Fibroblast of upper back skin (primary cell): ENCODE measurements around the gene PTGER1.

Source experiments
- DNase-seq: peaks from one replicate; pipeline ENCODE4 v3.0.0-alpha.2; 2013

PTGER1 gene

DNA sequence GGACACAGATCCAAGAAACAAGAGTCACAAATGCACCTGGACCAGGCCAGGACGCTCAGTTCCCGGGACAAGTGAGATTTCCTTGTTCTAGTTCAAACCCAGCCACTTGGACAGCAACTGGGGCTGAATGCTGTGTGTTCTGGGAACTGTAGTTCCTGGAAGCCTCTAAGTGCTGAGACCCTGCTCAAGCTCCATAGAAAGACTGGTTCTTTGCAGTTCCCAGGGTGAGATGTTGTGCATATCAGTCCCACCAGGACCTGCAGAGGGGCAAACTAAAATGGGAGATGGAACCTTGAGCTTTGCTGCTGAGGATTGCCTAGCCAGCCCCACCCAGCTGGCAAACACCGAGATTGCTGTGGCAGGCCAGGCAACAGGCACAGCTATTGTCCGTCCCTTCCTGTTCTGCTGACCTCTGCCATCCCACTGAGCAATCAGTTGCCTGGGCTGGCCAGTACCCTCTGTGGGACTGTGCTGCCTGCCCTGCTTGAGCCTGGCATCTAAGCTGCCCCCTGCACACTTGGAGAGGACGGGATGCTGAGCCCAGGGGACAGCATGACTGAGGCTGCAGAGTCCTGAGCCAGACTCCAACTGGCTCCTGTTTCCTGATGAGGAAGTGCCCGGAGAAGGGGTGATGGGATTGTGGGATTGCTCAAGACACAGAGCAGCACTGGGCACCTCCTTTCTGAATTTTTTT lies 22.2 kb upstream of the PTGER1 start:
- no peak for DNase-seq

DNA sequence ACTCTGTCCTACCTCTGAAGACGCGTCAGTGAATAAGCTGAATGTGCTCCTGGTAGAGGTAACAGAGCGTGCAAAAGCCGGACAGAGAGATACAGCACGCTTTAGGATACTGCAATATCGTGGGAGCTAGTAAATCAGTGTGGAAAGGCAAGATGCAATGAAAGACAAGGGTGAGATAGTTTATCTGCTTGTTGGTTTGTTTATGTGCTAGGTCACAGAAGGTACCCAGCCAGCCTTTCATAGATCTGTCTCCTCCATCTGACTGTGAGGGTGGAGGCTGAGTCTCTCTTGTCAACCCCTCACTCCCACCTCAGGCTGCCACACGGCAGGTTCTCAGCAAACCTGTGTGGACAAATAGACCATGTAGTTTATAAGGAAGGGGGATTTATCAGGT lies 21.7 kb upstream of the PTGER1 start:
- DNase-seq = no peak

DNA sequence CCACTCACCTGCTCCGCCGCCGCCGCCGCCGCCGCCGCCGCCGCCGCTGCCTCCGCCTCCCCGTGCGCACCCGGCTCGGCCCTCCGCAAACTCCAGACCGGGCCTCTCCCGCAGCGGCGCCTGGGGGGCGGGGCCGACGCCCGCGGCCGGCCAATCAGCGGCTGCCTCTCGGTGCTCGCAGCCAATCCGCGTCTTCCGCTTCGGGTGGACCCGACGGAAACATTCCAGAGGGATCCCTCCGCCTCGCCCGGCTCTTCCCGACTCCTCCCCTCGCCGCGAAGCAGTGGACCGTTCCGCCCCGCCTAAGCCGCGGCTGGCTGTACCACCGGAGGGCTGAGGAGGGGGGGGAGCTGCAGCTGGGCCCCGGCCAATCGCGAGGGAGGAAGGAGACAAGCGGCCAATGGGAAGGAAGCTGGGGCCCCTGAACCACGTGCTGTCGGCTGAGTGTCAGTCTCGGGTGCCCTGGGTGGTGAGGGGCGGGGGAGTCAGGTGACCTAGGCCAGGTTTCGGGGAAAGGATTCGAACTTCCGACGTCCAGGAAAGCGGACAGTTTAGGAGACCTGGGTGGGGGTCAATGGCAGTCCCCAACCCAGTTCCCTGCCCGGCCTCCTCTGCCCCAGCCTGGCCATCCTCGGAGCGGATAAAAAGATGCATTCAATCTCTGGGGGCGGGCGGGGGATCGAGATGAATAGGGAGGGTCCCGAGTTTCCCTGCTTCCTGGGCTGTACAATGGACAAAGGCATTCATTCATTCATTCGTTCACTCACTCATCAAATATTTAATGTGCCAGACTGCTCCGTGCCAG lies 21.1 kb upstream of the PTGER1 start, which contains the start of gene GIPC1:
Gene GIPC1 (minus strand): TSS at position 99 of the 805 bp plus-strand sequence. CDS start 13,151 bp downstream, outside the sequence.
- DNase-seq = peak; percentile 99

DNA sequence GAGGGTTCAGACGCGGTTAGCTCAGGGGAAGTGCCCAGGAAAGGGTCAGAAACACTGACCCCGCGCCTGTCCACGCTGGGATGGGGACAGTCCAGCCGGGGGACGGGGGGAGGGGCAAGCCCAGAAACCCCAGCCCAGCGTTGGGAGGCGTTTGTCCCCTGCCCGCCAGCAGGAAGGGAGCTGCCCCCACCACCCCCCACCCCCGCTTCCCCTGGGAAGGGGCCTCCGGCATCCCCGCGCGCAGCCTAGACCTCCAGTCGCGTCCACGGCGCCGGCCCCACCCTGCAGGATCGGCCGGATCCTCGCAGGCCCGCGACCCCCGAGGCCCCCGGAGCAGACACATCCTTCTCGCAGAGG lies 20.5 kb upstream of the PTGER1 start:
- no peak for DNase-seq

DNA sequence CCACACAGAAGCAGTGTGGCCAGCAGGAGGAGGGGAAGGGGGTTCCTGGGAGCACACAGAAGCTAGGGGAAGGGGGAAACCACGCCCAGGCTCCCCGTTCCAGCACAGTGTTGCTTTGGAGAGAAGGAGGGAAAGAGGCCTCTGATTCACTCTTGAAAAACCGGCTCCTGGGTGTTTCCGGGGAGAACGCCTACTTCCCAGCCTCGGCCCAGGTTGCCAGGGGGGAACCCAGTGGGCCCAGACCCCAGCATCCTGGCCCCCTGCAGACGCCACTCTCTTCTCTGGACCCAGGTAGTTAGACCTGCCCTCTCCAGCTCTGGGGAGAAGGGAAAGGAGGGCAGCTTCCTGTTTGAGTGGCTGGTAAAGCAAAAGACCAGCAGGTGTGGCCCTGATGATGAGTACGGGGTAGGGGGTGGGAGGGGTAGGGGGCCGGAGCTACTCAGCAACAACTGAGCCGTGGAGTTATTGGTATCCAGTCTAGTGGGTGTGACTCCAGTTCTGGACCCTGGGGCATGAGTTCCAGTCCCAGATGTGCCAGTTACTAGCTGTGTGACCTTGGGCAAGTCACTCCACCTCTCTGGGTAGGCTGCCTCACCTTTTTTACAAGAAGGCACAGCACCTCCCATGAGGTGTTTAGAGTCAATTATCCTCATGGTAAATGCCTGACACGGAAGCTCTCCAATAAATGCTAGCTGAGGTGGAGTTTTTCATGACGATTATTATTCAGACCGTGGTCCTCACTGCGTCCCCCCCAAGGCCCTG lies 19.9 kb upstream of the PTGER1 start:
- no peak for DNase-seq

DNA sequence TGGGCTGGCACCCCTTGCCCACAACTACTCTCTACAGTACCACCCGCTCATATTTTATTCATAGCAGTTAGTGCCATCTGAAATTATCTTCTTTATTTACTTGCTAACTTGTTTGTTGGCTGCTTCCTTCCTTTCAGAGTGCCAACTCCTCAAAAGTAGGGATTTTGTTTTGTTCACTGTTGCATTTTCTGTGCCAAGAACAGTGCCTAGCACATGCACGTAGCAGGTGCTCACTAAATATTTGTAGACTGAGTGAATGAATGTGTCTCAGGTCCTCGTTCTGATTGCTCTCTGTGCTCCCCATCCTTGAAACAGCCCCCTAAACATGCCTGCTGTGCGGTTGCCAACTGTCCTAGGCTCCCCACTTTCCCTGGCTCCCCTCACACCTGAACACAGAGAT lies 19.3 kb upstream of the PTGER1 start:
- no peak for DNase-seq

DNA sequence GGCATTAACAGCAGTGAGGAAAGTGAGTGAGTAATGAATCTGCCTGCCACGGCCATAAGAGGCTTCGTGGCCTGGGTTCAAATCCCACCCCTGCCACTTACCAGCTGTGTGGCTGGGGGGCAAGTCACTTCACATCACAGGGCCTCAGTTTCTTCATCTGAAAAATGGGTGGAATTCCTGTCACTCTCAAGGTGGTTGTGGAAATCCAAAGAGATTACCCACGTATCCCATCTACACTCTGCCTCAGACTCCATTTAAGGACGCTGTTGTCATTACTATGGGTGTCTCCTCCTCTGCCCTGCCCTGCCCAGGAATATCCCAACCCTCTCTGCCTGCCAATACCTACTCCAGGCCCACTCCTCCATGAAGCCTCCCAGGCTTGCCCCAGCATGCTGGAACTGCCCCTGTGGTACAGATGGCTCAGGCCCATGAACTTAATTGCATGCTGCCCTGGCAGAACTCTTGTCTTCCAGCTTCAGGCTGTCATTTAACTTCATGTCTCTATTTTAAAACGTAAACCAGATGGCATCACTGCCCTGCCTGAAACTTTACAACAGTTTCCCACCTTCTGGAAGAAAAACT lies 17.7 kb upstream of the PTGER1 start:
- no peak for DNase-seq

DNA sequence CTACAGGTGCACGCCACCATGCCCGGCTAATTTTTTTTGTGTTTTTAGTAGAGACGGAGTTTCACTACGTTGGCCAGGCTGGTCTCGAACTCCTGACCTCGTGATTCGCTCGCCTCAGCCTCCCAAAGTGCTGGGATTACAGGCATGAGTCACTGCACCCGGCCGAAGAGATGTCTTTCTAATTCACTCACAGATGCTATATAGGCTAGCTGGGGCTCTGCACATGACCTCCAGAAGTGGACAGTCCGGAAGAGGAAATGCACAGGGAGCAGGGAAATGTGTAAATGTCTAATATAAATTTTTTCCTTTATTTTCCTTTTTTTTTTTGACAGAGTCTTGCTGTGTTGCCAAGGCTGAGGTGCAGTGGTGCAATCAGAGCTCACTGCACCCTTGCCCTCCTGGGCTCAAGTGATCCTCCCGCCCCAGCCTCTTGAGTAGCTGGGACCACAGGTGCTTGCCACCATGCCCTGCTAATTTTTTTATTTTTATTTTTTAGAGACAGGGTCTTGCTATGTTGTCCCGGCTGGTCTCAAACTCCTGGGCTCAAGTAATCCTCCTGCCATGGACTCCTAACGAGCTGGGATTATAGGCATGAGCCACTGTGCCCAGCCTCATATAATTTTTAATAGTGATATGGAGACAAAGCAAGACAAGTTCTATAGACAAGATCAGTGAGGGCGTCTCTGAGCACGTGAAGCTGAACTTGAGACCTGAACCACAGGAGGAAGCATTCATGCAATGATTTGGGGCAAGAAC lies 12.4 kb upstream of the PTGER1 start:
- no peak for DNase-seq

DNA sequence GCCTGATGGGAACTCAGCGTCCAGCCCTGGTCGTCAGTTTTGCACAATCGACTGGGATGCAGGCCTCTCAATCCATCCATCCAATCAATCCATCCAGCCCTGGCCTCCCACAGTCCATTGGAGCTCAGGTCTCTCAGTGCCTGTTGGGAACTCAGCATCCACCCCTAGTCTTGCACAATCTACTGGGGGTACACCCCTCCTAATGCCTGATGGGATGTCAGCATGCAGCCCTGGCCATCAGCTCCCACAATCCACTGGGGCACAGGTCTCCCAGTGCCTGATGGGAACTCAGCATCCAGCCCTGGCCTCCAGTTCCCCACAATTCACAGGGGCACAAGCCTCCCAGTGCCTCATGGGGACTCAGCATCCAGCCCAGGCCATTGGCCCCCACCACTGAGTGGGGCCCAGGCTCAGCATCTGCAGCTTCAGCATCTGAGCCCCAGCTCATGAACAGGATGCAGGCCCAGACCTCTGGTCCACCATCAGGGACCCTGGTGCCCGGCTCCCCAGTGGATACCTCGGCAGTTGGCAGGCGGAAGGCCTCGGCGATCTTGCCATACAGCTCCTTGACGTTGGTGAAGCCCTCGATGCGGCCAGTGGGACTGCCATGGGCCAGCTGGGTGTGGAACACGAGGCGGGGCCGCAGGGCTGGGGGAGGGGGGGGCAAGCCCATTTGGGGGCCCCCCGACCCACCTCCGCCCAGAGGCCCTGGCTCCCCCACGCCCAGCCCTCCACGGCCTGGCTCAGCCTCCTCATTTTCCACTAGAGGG lies 7.2 kb upstream of the PTGER1 start:
- no peak for DNase-seq

DNA sequence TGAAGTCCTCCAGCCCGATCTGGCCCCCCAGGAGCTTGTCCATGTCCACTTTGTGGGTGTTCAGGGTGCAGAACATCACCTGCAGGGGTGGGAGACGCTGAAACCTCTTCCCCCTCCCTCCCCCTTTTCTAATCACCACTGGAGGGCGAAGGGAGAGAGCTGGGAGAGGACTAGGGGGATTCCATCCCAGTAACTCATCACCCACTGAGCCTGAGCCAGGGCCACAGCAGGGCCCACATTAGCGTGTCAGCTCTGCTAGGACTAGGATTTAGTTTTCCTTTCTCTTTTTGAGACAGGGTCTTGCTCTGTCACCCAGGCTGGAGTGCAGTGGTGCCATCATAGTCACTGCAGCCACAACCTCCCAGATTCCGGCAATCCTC lies 5.5 kb upstream of the PTGER1 start:
- DNase-seq = peak; percentile 63

DNA sequence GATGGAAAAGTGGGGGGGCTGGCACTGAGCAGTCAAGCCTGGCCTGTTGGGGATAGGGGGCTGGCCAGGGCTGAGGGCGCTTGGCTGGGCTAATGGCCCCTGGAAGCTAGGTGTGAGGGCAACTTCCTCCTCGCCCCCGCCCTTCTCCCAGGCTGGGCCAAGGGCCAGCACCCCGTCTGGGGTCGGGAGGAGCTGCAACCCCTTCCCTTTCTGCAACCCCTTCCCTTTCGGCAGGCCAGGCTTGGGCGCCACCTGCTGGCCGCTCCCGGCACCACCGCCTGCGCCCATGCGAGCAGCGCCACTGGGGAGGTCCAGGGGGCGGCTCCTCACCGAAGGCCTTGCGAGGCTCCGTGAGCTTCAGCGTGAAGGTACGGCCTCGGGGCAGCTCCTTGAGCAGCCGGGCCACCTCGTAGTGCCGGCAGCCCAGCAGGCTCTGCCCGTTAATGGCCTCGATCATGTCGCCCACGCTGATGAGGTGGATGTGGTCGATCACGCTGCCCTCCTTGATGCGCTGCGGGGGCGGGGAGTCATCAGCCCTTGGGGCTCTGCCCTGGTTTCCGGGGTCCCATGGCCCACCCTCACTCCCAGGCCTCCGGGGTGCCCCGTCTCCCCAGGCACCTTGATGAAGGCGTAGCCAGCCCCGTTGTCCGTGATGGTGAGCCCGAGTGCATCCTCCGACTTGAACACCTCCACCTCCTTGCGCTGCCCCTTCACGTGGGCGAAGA lies 5.0 kb upstream of the PTGER1 start:
- no peak for DNase-seq

DNA sequence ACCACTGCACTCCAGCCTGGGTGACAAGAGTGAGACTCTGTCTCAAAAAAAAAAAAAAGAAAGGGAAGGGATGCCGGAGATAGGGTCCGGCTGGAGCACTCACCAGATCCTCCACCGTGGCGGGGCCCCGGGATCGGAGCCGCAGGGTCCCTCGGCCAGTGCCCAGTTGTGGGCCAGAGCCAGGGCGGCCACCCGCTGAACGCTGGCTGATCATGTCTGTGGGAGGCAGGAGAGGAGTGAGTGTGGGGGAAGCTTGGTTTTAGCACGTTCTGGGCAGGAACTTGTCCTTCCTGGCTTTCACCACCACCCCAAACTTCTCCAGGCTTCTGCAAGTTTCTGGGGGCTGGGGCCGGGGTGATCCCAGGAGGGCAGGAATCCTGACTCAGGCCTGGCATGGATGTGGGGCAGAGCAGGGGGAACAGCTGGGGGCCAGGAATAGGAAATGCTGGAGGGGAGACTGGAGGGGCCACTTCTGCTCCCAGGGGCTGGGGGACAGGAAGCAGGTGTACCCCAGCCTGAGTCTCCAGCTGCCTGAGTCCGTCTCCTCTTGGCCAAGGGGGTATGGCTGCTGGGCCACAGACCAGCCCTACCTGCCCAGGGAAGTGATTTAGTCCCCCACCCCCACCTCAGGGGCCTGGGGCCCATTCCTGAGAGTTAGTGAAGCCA lies 4.3 kb upstream of the PTGER1 start:
- no peak for DNase-seq

DNA sequence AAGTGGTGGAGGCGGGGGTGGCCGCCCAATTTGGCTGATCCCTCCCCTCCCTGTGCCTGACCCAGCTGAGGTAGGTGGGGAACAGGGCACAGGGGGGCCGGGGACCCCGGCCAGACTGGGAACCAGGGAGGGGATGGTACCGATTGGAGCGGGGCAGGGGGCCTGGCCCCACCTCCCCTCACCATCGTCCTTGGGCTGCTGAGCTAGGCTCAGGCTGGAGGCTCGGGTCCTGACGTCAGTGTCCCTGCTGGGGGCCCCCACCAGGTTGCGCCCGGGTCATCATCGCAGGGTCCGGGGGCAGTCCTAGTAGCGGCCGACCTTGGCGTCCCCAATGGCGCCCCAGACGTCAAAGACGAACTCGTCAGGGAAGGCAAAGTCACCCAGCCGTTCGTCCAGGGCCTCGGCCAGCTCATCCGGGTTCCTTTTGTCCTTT lies 3.0 kb upstream of the PTGER1 start:
- DNase-seq = no peak

DNA sequence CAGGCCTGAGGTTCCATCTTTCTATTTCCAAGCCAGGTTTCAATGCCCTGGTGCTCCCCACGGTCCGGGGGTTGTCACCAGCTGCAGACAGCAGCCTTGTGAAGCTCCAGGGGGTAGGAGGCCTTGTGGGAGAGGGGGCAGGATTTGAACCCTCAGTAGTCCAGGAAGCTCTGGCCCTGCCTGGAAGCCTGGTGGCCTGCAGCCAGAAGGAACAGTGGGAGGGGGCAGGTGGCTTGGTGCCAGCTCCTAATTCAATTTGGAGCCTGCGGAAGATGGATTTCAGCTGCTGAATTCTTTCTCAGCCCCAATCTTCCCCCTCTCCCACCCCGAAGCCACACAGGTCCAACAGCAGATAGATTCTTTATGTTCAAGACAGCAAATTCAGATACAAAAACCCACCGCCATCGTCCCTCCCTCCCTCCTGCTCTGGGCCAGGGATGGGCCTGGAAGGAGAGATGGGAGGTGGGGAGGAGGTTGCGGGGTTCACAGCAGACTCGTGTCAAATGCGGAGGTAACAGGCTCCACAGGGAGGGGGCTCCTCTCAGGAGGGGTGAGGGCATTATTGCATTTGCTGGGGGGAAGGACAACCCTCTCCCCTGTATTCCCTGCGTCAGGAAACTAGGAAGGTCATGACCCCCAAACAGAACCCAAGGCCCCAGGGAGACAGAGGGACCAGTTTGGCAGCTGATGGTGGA lies 2.4 kb upstream of the PTGER1 start:
- peak; percentile 76 for DNase-seq

DNA sequence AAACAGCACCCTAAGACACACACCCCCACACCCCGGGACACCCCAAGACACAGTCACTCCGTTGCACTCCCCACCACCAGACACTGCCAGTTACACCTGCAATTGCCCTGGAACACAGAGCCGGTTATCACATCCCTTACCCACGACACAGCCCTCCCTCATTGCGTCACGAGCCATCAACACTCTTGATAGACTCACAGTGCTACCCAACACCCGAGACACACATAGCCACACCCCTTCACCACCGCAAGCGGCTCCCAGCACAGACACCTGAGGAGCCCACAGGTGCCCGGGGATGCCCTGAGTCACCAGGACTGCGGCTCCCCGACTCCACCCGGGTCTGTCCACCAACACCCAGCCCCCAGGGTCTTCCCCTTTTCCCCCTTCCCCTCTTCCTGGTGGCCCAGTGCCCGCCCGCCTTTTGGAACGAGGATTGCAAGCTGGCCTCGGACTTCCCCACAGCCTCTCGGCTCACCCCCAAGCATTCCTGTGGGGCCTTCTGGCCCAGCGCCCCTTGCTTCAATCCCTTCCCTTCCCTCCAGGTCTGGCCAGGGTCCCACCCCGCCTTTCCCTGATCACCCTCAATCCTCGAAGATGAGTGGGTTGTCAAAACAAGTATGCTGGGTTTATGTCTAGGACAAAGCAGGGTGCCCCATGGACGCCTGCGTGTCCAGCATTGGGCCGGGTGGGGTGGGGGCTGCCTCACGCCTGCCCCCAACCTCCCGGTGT lies 1.7 kb upstream of the PTGER1 start:
- peak; percentile 84 for DNase-seq

DNA sequence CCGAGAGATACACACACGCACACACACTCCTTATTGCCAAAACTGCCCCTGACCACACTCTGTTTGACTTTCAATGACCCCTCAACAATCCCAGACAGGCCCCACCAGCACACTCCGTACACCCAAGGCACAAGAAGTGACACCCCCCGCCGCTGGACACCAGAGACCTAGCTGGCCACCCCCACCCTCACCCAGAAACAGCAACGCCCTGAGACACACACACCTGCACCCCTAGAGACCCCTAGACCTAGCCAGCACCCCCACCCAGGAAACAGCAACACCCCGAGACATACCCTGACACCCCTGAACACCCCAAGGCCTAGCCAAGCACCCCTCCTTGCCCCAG lies 1.1 kb upstream of the PTGER1 start:
- DNase-seq = no peak

DNA sequence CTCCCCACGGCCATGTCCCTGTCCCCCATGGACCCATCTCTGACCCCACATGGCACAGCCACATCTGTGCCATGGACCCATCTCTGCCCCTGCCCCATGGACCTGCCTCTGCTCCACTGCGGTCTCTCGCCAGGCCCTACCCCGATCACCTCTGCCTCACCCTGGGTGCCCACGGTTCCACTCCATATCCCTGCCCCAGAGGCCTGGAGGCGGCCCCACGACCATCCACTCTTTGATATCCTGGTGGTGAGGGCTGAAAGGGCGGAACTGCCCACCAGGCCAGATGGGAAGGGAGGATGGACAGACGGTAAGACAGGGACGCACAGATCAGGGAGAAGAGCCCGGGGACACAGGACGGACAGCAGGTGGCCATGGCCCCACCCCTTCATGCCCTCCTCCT lies 327 bp downstream of the PTGER1 start:
- no peak for DNase-seq

DNA sequence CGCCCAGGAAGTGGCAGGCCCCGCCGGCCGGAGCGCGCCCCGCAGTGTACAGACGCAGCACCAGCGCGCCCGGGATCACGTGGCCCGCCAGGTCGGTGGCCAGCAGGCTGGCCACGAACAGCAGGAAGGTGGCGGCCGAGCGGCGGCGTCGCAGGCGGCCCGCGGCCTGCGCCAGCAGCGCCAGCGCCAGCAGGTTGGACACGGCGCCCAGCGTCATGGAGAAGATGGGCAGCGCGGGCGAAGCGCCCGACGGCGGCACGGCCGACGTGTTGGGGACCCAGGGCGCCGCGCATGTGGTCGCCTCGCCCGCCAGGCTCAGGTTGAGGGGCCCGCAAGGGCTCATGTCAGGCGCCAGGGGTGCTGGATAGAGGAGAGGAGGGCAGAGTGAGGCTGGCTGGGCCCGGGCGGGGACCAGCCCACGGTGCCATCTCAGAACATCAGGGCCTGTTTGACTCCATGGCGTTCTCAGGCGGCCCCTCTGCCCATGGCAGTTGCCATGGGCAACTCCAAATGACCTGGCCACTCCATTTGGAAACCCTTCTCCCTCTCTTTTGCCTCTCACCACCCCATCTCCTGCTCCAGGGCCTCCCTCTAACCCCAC lies 1.1 kb downstream of the PTGER1 start:
- no peak for DNase-seq
